Measurements from ENCODE around the gene CCDC187.

DNA sequence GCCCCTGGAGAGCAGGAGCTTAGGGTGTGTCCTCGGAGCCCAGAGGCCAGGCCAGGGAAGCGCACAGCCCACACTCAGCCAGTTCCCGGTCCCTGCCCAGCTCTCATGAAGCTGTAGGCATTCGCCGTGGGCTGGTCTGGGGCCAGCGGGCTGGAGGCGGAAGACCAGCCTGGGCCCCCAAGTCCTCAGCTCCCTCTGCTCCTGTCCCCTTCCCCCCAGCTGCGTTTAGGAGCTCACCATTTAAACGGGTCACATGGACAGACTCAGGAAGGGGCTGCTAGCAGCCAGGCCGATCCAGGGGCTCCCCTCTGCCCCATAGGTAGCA, 42.2 kb upstream of the CCDC187 start:
- TF ChIP-seq CTCF (conservative IDR thresholded peaks at IDR 0.05; ENCODE audit: low read depth, low read length), result no peak
- TF ChIP-seq CEBPB (IDR thresholded peaks at IDR 0.05; ENCODE audit: low read depth, low read length), result no peak
- TF ChIP-seq POLR2A (IDR thresholded peaks at IDR 0.05; ENCODE audit: low read depth, low read length), result no peak
